HEK293 (cell line): ENCODE measurements around the gene APBB2.
A peak's percentile ranks its signal among the peaks of the same experiment; 100 is the strongest.

Experiments
- CTCF ChIA-PET: fragments of 350-600 bp; formaldehyde crosslinking; extraction: SDS; loops from one replicate; lab custom pipeline; 2021; ENCODE audit warnings: antibody characterized with exemption; lab: Yijun Ruan, JAX
- POLR2A ChIA-PET: fragments of 300-600 bp; formaldehyde crosslinking; extraction: SDS; loops from one replicate; lab custom pipeline; 2020; ENCODE audit warnings: antibody characterized with exemption, inconsistent platforms; lab: Yijun Ruan, JAX
- H3K27ac ChIP-seq: fragments of 200-500 bp; sonication (Bioruptor generic); 2 replicates; pipeline ENCODE4 v1.5.1; 2014; ENCODE audit warnings: low read depth, low read length, control low read depth, inconsistent platforms; ENCODE audit errors: extremely low read depth
- H3K36me3 ChIP-seq, 2 experiments: fragments of 200-500 bp in 1 of 2; sonication (Bioruptor generic) in 1 of 2; 1 replicate in 1 of 2; 2 replicates in 1 of 2; pipeline ENCODE4 v1.5.1; 2014 to 2017; ENCODE audit warnings: inconsistent platforms in 2 of 2, low read length in 2 of 2; ENCODE audit not compliant: control insufficient read depth in 2 of 2, insufficient read depth in 1 of 2
- H3K4me1 ChIP-seq: fragments of 200-500 bp; sonication (Bioruptor generic); 2 replicates; pipeline ENCODE4 v1.5.1; 2014; ENCODE audit warnings: mild to moderate bottlenecking, low read length, inconsistent platforms; ENCODE audit not compliant: control insufficient read depth, insufficient read depth
- H3K4me3 ChIP-seq: 2 replicates; pipeline ENCODE4 v1.5.1; 2011; ENCODE audit warnings: low read depth, mild to moderate bottlenecking, control low read depth, low read length, moderate library complexity
- H3K9me3 ChIP-seq: fragments of 200-500 bp; sonication (Bioruptor generic); 2 replicates; pipeline ENCODE4 v1.5.1; 2014; ENCODE audit warnings: low read depth, low read length, inconsistent platforms; ENCODE audit not compliant: control insufficient read depth, insufficient read depth
- CTCF ChIP-seq: fragments of 450-650 bp; formaldehyde crosslinking; IDR thresholded peaks from 2 replicates; pipeline ENCODE4 v1.5.1; 2016; ENCODE audit warnings: missing biosample characterization, missing genetic modification characterization
- IKZF3 ChIP-seq: fragments of 450-650 bp; IDR thresholded peaks from 2 replicates; pipeline ENCODE4 v1.5.0; 2018; ENCODE audit warnings: missing biosample characterization, mild to moderate bottlenecking, missing genetic modification characterization, moderate library complexity
- KLF8 ChIP-seq: fragments of 450-650 bp; formaldehyde crosslinking; IDR thresholded peaks from 2 replicates; pipeline ENCODE4 v1.5.1; 2016; ENCODE audit warnings: missing biosample characterization, missing genetic modification characterization
- KLF9 ChIP-seq: fragments of 450-650 bp; formaldehyde crosslinking; IDR thresholded peaks from 2 replicates; pipeline ENCODE4 v1.5.1; 2016; ENCODE audit warnings: missing biosample characterization, missing genetic modification characterization, low read depth
- MZF1 ChIP-seq: fragments of 450-650 bp; formaldehyde crosslinking; IDR thresholded peaks from 2 replicates; pipeline ENCODE4 v1.5.1; 2017; ENCODE audit warnings: missing biosample characterization, missing genetic modification characterization, borderline replicate concordance
- OSR2 ChIP-seq: fragments of 450-650 bp; formaldehyde crosslinking; IDR thresholded peaks from 2 replicates; pipeline ENCODE4 v1.5.1; 2016; ENCODE audit warnings: missing biosample characterization, missing genetic modification characterization
- PRDM1 ChIP-seq: fragments of 450-650 bp; formaldehyde crosslinking; IDR thresholded peaks from 2 replicates; pipeline ENCODE4; 2016; ENCODE audit warnings: missing biosample characterization, missing genetic modification characterization
- PRDM10 ChIP-seq: fragments of 450-650 bp; formaldehyde crosslinking; IDR thresholded peaks from 2 replicates; pipeline ENCODE4 v1.5.1; 2016; ENCODE audit warnings: missing biosample characterization, missing genetic modification characterization
- SCRT2 ChIP-seq: fragments of 450-650 bp; formaldehyde crosslinking; IDR thresholded peaks from 2 replicates; pipeline ENCODE4 v1.5.1; 2016; ENCODE audit warnings: missing biosample characterization, missing genetic modification characterization
- ZBTB8A ChIP-seq: fragments of 450-650 bp; formaldehyde crosslinking; IDR thresholded peaks from 2 replicates; pipeline ENCODE4 v1.5.1; 2016; ENCODE audit warnings: missing biosample characterization, missing genetic modification characterization
- ZNF2 ChIP-seq: fragments of 450-650 bp; formaldehyde crosslinking; IDR thresholded peaks from 2 replicates; pipeline ENCODE4 v1.5.1; 2016; ENCODE audit warnings: missing biosample characterization, missing genetic modification characterization
- ZNF335 ChIP-seq: fragments of 450-650 bp; formaldehyde crosslinking; conservative IDR thresholded peaks from 2 replicates; pipeline ENCODE4 v1.5.1; 2016; ENCODE audit warnings: missing biosample characterization, missing genetic modification characterization
- ZNF433 ChIP-seq: fragments of 450-650 bp; formaldehyde crosslinking; IDR thresholded peaks from 2 replicates; pipeline ENCODE4 v1.5.1; 2016; ENCODE audit warnings: missing biosample characterization, missing genetic modification characterization, low read depth
- ZNF561 ChIP-seq: fragments of 450-650 bp; IDR thresholded peaks from 2 replicates; pipeline ENCODE4 v1.5.1; 2018; ENCODE audit warnings: missing biosample characterization, missing genetic modification characterization, borderline replicate concordance
- ZNF580 ChIP-seq: fragments of 450-650 bp; formaldehyde crosslinking; IDR thresholded peaks from 2 replicates; pipeline ENCODE4 v1.5.1; 2016; ENCODE audit warnings: missing biosample characterization, missing genetic modification characterization
- ZNF600 ChIP-seq: fragments of 450-650 bp; formaldehyde crosslinking; IDR thresholded peaks from 2 replicates; pipeline ENCODE4 v1.5.1; 2016; ENCODE audit warnings: missing biosample characterization, missing genetic modification characterization
- ZNF610 ChIP-seq: fragments of 450-650 bp; formaldehyde crosslinking; IDR thresholded peaks from 2 replicates; pipeline ENCODE4 v1.5.1; 2016; ENCODE audit warnings: missing biosample characterization, missing genetic modification characterization, borderline replicate concordance
- ZNF629 ChIP-seq: fragments of 450-650 bp; formaldehyde crosslinking; IDR thresholded peaks from 2 replicates; pipeline ENCODE4 v1.5.1; 2017; ENCODE audit warnings: missing biosample characterization, missing genetic modification characterization
- ZNF654 ChIP-seq: fragments of 450-650 bp; formaldehyde crosslinking; IDR thresholded peaks from 2 replicates; pipeline ENCODE4 v1.5.1; 2016; ENCODE audit warnings: low read depth, missing biosample characterization, missing genetic modification characterization
- ZNF658 ChIP-seq: fragments of 450-650 bp; formaldehyde crosslinking; IDR thresholded peaks from 2 replicates; pipeline ENCODE4; 2016; ENCODE audit warnings: missing biosample characterization, missing genetic modification characterization
- ZNF660 ChIP-seq: fragments of 450-650 bp; IDR thresholded peaks from 2 replicates; pipeline ENCODE4 v1.5.1; 2018; ENCODE audit warnings: missing biosample characterization, mild to moderate bottlenecking, missing genetic modification characterization
- ZNF791 ChIP-seq: fragments of 450-650 bp; formaldehyde crosslinking; IDR thresholded peaks from 2 replicates; pipeline ENCODE4 v1.5.1; 2016; ENCODE audit warnings: missing biosample characterization, missing genetic modification characterization
- ZNF830 ChIP-seq: fragments of 450-650 bp; IDR thresholded peaks from 2 replicates; pipeline ENCODE4 v1.5.0; 2018; ENCODE audit warnings: missing biosample characterization, missing genetic modification characterization, low read depth, mild to moderate bottlenecking, moderate library complexity
- ZNF843 ChIP-seq: fragments of 450-650 bp; formaldehyde crosslinking; IDR thresholded peaks from 2 replicates; pipeline ENCODE4 v1.5.1; 2016; ENCODE audit warnings: missing biosample characterization, missing genetic modification characterization

The APBB2 gene

GRCh38 chr4:40897557-40898203 lies 316.7 kb downstream of the APBB2 start:
- no peak overlapping the region for H3K4me3 ChIP-seq
- no peaks in the 10 kb centered on the region for H3K4me1 ChIP-seq
- CTCF ChIA-PET = interaction anchor here (0.6 to 2.8 kb wide), 28 partner anchors 10 to 1397 kb away, joined by 3 to 18 read pairs (median 4); no protein-coding TSS in a partner anchor
- H3K36me3 ChIP-seq = peaks cover 0 to 6% of the 10 kb centered on the region in 2 experiments; a peak in 1 of 3 replicates
- TF ChIP-seq ZNF580 (tag by site-specific recombination) = no peak
- TF ChIP-seq ZNF2 (tag by site-specific recombination) = peak; percentile 36; the same call in 1 of the 2 replicates
- TF ChIP-seq MZF1 (tag by site-specific recombination) = no peak
- no peak for TF ChIP-seq OSR2
- 0 out of 2 replicates have a peak, but pooled peaks have one; percentile 25 for TF ChIP-seq ZNF629 (tag by site-specific recombination)
- TF ChIP-seq IKZF3 = 0 out of 2 replicates have a peak, but pooled peaks have one; percentile 30
- no peak for TF ChIP-seq KLF9
- TF ChIP-seq ZNF600 = no peak
- 0 out of 2 replicates have a peak, but pooled peaks have one; percentile 23 for TF ChIP-seq ZNF660
- TF ChIP-seq ZNF830 (tag by site-specific recombination) = no peak
- 0 out of 2 replicates have a peak, but pooled peaks have one; percentile 44 for TF ChIP-seq ZNF561
- TF ChIP-seq ZNF654 (tag by site-specific recombination) = peak; percentile 53
- TF ChIP-seq ZNF658 (tag by site-specific recombination) = no peak
- TF ChIP-seq PRDM1 = 0 out of 2 replicates have a peak, but pooled peaks have one; percentile 13
- 0 out of 2 replicates have a peak, but pooled peaks have one; percentile 25 for TF ChIP-seq ZNF335 (tag by site-specific recombination)
- peak; percentile 23; the same call in 1 of the 2 replicates for TF ChIP-seq PRDM10 (tag by site-specific recombination)
- TF ChIP-seq ZNF843 (tag by site-specific recombination) = no peak
- TF ChIP-seq ZBTB8A (tag by site-specific recombination) = 0 out of 2 replicates have a peak, but pooled peaks have one; percentile 29
- TF ChIP-seq SCRT2 = peak; percentile 75
- no peak for TF ChIP-seq ZNF433
- TF ChIP-seq CTCF (tag by site-specific recombination) = peak; percentile 41; the same call in 1 of the 2 replicates
- TF ChIP-seq ZNF791 (tag by site-specific recombination) = no peak
- TF ChIP-seq KLF8 (tag by site-specific recombination) = no peak
- no peak for TF ChIP-seq ZNF610 (tag by site-specific recombination)
- POLR2A ChIA-PET = interaction anchor here (0.7 kb wide), 1 partner anchor 53 kb away, joined by 3 read pairs; no protein-coding TSS in a partner anchor
- no peaks in the 10 kb centered on the region for H3K9me3 ChIP-seq
- no peak overlapping the region for H3K27ac ChIP-seq
